Stimulated activated CD8-positive, alpha-beta memory T cell treated with anti-CD3 and anti-CD28 coated beads, Interleukin-2, amount 100 ng/mL, for 48 hours (primary cell): Measurements from ENCODE around the gene CDK17.
"Not testable (repeated sequence)": the region's sequence is repeated elsewhere in the genome, so short reads cannot be mapped to it uniquely, and the experiment has no call there.

Experiments used
- DNase-seq, 2 donors: peaks; one replicate each; pipeline ENCODE4 v3.0.0-alpha.2; 2020; ENCODE audit warnings: low read depth in 2 of 2

CDK17 gene

GRCh38 chr12:96354844-96355534 is 45.2 kb downstream of the CDK17 start:
- no peak for DNase-seq

- no peak for DNase-seq
Measured at GRCh38 chr12:96354326-96354725, 45.9 kb downstream of the CDK17 start.

- no peak for DNase-seq
Measured at GRCh38 chr12:96352161-96352835, 47.9 kb downstream of the CDK17 start.

GRCh38 chr12:96350982-96351381 is 49.3 kb downstream of the CDK17 start:
- no peak for DNase-seq

GRCh38 chr12:96347130-96347699 is 53.0 kb downstream of the CDK17 start:
- no peak for DNase-seq

GRCh38 chr12:96346716-96347115 is 53.5 kb downstream of the CDK17 start:
- DNase-seq: not testable (repeated sequence)

- DNase-seq: no peak
Measured at GRCh38 chr12:96344124-96344695, 56.0 kb downstream of the CDK17 start.

- no peak for DNase-seq
Measured at GRCh38 chr12:96343347-96343954, 56.8 kb downstream of the CDK17 start.

- DNase-seq: not testable (repeated sequence)
Measured at GRCh38 chr12:96339666-96340065, 60.6 kb downstream of the CDK17 start.

GRCh38 chr12:96338852-96339471 is 61.3 kb downstream of the CDK17 start:
- no peak for DNase-seq

- no peak for DNase-seq
Measured at GRCh38 chr12:96337953-96338352, 62.3 kb downstream of the CDK17 start.

- no peak for DNase-seq
Measured at GRCh38 chr12:96336489-96336888, 63.8 kb downstream of the CDK17 start.

- DNase-seq: no peak
Measured at GRCh38 chr12:96335270-96335669, 65.0 kb downstream of the CDK17 start.

- no peak for DNase-seq
Measured at GRCh38 chr12:96334502-96334901, 65.7 kb downstream of the CDK17 start.

GRCh38 chr12:96329545-96329944 is 70.7 kb downstream of the CDK17 start:
- no peak for DNase-seq

GRCh38 chr12:96329018-96329417 is 71.2 kb downstream of the CDK17 start:
- no peak for DNase-seq

- no peak for DNase-seq
Measured at GRCh38 chr12:96327889-96328288, 72.3 kb downstream of the CDK17 start.

GRCh38 chr12:96327346-96327745 is 72.9 kb downstream of the CDK17 start:
- DNase-seq: no peak

GRCh38 chr12:96326628-96327227 is 73.5 kb downstream of the CDK17 start:
- no peak for DNase-seq

GRCh38 chr12:96323906-96324305 is 76.3 kb downstream of the CDK17 start:
- no peak for DNase-seq

- DNase-seq: no peak
Measured at GRCh38 chr12:96322720-96323119, 77.5 kb downstream of the CDK17 start.

GRCh38 chr12:96321941-96322340 is 78.3 kb downstream of the CDK17 start:
- no peak for DNase-seq
